Muscle of back (tissue), 11 donors: ENCODE measurements around the gene PHYH. TPM values are rescaled to one million over a fixed set of nuclear protein-coding genes. Genes with fewer than 3 reads are reported as not detected.
"Not testable (repeated sequence)": the region's sequence is repeated elsewhere in the genome, so short reads cannot be mapped to it uniquely, and the experiment has no call there.

Source experiments
- DNase-seq, 3 donors: peaks; one replicate each; pipeline versions ENCODE4 v3.0.0 to v3.0.0-alpha.2; 2013
- polyA plus RNA-seq, 10 donors: library from polyadenylated mRNA; unstranded; fragments of 120-200 nt; gene quantifications; one replicate each; pipeline ENCODE4 v1.2.1, GENCODE V29; 2013; ENCODE audit not compliant: insufficient read length in 10 of 10

PHYH gene
- polyA plus RNA-seq, 10 donors = 26.7 to 51.5 (median 40.5) TPM

DNA sequence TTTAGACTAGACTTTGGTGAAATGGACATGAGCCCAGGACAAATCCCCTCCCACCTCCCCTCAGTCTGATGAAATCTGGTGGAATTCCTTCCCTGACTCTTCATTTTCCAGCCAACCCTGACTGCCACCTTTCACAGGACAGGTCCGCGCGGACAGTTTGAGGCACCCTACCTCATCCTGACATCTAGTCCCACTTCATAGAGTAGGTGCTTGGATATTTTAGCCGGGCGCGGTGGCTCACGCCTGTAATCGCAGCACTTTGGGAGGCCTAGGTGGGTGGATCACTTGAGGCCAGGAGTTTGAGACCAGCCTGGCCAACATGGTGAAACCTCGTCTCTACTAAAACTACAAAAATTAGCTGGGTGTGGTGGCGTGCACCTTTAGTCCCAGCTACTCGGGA is 23.7 kb downstream of the PHYH start:
- DNase-seq = not testable (repeated sequence)

GRCh38 chr10:13272164-13272571 is 27.7 kb downstream of the PHYH start:
- peak; percentile 61 to 91 (median 73) for DNase-seq

- DNase-seq = peak in 1 of 3 donors; percentile 12
These were observed 28.2 kb downstream of the PHYH start for GRCh38 chr10:13271552-13272163.

DNA sequence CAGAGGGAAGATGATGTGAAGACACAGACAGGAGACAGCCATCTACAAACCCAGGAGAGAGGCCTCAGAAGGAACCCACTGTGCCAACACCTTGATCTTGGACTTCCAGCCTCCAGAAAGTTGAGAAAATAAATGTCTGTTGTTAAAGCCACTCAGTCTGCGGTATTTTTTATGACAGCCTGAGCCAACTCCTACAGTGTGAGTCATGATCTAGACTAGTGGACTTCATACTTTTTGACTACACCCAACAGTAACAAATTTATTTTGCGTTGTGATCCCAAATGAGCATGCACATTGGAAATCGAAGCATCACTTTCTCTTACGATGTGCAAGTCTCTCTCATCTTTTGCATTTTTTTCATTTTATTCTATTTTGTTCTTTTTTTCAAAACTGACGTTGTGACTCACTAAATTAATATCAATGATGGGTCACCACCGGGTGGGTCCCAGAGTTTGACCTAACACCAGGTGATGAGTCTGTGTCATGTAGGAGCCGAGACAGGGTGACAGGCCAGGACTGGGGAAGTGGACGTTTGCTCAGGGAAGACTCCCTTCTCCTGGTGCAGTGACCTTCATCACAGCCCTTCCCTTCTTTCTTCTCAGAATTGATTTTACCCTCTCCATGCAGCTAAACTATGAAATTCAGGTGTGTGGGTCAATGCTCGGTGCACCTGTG is 28.9 kb downstream of the PHYH start:
- DNase-seq = peak in 2 of 3 donors; percentile 12 to 24

DNA sequence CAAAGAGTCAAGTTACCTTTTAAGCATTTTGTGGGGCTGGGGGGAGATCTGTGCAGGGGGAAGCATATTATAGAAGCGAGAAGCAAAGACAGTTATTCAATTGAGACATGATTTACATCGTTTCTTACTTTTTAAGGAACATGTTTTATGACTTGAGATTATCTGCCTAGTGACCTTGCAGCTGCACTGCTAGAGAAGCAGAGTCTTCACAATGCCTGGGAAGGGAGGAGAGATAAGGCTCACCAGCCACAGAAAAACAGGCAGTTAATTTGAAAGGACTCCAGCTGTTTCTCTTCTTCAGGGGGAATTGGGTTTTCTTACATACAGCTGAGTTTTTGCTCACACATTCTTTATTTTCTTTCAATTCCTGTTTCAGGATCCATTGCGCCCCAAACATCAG is 31.0 kb downstream of the PHYH start:
- DNase-seq = peak in 1 of 3 donors; percentile 3

DNA sequence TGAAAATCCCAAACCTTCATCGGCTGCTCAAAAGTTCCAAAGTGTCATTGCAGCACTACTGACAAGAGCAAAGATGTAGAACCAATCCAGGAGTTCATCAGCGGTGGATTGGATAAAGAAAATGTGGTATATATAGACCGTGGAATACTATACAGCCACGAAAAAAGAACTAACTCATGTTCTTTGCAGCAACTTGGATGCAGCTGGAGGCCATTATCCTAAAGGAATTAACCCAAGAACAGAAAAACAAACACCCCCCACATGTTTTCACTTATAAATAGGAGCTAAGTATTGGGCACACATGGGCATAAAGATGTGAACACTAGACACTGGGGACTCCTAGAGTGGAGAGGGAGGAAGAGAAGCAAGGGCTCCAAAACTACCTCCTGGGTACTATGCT is 31.6 kb downstream of the PHYH start:
- no peak for DNase-seq

GRCh38 chr10:13263591-13263990 is 36.3 kb downstream of the PHYH start:
- no peak for DNase-seq

DNA sequence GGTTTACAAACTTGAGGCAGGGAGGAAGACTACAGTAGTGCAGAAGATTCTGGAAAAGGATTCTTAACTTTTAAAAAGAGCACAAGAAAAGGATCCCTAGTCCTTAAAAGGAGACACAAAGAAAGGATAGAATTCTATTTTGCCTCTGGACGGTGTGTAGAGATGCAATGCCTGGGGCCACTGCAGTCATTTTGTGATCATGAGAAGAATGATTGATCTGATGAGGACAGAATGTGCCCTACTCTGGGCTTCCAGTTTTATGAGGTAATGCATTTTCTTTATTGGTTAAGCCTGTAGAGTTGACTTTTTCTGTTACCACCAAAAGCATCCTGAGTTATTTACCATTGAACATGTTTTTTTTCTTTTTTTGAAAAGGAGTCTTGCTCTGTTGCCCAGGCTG is 37.4 kb downstream of the PHYH start:
- no peak for DNase-seq

DNA sequence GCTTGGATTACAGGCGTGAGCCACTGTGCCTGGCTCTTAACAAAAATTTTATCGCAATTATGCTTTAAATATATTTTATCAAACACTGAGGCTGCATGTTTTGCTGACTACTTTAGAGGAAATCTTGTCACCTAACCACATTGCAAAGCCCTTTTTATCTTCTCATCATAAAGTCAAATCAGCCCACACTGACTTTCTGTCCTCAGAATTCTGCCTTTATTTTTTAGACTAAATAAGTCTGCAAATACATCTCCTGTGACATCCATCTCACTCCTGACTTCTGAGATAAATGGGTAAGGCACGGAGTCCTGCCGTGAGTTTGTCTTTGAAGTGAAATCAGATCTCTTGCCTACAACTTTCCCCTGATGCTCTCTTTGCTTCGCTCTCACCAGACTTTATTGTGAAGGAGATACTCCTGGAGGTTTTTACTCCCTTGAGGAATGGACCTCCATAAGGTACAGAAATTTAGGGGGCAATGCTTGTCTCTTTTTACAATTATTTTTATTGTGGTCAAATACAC is 42.2 kb downstream of the PHYH start:
- DNase-seq = no peak

DNA sequence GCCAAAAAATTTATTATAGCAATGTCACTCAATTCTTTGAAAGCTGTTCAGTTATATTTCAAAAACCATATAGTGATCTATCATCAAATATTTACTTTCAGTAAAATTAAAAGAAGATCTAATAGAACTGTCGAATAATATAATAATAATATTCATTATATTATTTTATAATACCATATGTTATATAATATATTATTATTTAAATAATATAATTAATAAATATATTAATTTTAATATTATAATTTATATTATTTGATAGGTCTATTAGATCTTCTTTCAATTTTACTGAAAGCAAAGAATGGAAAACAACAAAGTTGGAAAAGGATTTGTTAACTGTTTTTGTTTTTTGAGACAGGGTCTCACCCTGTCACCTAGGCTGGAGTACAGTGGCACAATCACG is 43.2 kb downstream of the PHYH start:
- no peak for DNase-seq

GRCh38 chr10:13253726-13254125 is 46.1 kb downstream of the PHYH start:
- no peak for DNase-seq

GRCh38 chr10:13247784-13248183 is 52.1 kb downstream of the PHYH start:
- no peak for DNase-seq

DNA sequence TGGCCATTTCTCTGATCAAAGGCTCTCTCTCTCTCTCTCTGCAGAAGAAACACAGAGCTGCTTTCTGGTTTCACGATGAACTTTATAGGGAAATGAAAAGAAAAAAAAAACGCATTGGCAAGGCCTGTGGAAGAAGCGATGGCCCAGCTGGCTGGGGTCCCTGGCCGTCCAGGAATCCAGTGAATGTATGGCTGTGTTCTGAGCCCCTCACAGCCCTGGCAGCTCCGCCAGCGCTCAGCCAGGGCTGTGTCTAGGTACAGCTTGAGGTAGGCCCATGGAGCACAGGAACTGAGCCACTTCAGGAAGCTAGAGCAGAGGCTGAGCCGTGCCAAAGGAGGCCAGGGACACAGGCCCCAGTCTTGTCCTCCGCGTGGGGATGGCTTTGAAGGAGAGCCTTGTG is 52.6 kb downstream of the PHYH start:
- peak in 2 of 3 donors; percentile 32 to 56 for DNase-seq

DNA sequence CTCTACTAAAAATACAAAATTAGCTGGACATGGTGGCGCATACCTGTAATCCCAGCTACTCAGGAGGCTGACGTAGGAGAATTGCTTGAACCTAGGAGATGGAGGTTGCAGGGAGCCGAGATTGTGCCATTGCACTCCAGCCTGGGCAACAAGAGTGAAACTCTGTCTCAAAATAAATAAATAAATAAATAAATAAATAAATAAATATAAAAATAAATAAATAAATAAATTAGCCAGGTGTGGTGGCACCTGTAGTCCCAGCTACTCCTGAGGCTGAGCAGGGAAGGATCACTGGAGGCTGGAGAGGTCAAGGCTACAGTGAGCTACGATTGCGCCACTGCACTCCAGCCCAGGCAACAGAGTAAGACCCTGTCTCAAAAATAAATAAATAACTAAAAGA is 57.6 kb downstream of the PHYH start:
- DNase-seq = not testable (repeated sequence)

GRCh38 chr10:13241613-13242012 is 58.3 kb downstream of the PHYH start:
- DNase-seq = no peak

- DNase-seq = no peak
These were observed 59.9 kb downstream of the PHYH start for GRCh38 chr10:13239923-13240322.

DNA sequence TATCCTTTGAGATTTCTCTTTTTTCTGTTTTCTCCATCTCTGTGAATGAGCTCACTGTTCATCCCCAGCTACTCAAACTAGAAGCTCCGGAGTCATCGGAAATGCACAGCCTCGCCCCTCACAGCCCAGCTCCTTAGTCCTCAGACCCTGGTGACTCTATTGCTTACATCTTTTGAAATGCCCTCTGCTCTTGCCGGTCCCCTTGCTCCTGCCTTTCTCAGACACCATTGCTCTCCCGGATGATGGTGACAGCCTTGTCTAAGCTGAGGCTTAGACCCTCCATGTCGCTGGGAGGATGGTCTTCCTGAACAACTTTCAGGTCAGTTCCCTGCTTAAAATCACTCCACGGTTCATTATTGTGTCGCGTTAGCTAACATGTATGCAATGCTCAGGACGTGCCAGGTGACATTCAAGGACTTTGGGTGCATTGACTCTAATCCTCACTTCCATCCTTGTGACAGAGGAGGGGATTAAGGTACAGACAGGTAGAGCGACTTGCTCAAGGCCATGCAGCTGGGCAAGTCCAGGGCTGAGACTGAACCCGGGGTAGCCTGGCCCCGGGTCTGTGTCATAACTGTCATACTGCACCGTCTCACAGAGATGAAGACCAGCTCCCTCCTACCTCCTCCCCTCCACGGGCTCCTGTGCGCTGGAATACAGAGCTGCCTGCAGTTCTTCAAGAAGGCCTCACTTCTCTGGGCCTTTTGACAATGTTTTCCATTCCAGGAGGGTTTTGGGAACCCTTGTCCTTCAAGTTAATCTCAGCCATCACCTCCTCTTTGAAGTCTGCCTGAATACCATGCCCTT is 61.4 kb downstream of the PHYH start:
- no peak for DNase-seq

DNA sequence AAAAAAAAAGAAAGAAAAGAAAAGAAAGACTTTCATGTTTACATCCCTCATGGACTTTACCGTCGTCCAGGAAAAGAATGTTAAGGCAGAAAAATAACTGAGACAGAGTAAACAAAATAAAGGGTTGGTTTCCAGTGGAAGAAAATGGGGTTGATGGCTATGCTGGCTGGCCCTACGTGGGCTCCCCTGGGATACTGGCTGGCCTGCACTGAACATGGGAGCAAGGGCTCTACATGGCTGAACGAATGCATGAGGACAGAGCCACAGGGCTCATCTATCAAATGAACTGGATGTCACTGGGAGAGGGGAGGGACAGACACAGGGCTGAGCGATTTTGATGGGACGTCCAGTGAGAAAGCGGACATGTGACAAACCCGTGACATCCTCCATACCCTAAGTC is 63.2 kb downstream of the PHYH start:
- no peak for DNase-seq

DNA sequence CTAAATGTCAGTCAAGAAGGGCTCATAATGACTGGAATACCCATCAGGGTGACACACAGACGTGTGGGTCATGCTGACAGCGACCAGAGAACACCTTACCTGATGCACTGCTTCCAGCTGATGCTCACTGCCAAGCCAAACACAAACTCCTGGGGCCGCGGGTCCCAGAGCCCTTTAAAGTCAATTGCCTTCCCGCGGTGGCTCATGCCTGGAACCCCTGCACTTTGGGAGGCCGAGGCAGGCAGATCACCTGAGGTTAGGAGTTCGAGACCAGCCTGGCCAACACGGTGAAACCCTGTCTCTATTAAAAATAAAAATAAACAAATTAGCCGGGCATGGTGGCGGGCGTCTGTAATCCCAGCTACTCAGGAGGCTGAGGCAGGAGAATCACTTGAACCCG is 65.1 kb downstream of the PHYH start:
- not testable (repeated sequence) for DNase-seq

GRCh38 chr10:13234172-13234571 is 65.7 kb downstream of the PHYH start, which contains the start of gene UCMA:
Gene UCMA (minus strand): TSS chr10:13234374. CDS start chr10:13234258, 116 bp downstream.
- peak in 2 of 3 donors; percentile 10 to 33 for DNase-seq

DNA sequence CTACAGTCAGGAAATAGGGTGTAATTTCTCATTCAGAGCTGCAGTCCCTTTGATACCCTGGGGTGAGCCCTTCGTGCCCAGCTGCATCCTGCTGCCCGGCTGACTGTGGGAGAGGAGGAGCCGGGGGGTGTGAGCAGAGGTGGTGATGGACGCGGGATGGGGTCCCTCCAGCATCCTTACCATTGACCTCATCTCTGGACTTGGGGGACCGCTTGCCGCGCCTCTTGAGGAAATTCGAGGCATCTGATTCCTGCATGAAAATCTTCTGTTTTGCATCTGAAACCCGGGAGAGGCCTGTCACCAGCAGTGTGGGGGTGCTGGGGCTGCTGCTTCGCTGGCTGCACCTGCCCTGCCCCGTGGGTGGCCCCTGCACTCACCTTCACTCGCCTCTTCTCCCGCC is 66.5 kb downstream of the PHYH start:
- DNase-seq = no peak

GRCh38 chr10:13231808-13232207 is 68.1 kb downstream of the PHYH start:
- no peak for DNase-seq

GRCh38 chr10:13231190-13231589 is 68.7 kb downstream of the PHYH start:
- no peak for DNase-seq
